ENCODE data around the gene BRMS1. TPM values are rescaled to one million over a fixed set of nuclear protein-coding genes. Genes with fewer than 3 reads are reported as not detected.

Gene BRMS1
- total RNA-seq, 3 donors from 2014 or later: 35.9 to 47.6 (median 39.3) TPM

DNA sequence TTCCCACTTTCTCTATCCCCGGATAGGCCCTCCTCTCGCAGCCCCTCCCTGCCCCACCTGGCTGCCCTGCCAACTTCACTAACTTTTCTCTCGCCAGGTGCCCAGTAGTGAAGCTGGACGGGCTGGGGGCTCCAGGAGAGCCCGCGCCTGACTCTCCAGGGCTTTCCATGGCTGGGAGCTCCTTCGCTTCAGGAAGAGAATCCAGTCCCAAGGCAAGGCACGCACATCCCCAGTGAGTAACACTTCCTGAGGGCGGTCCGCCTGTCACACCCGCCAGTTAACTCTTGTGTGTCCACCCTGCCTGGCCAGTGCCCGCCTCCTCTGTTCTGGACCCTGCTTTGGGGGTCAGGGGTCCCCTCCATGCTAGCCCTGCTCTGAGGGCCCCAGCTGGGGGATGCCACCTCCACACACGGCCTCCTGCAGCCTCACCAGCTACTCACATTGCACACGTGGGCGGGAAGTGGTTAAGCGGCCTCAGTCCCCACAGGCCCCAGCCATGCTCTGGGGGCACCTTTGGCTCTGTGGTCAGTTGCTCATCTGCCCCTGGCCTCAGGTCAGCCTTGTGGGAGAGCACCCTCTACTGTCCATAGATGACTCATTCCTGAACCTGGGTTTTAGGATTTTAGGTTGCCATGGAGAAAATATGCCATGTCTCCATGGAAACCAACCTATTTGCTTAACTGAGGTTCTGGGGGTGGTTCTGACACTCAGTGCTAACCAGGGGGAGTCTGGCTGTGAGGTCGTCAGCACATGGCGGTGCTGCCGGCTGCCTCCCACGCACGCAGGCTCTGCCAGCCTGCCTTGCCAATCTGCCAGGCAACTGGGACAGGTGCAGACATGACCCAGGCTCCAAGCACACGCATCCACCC lies 8.4 kb downstream of the BRMS1 start, which contains the start of gene RIN1:
RIN1 (minus strand) TSS at position 201 of the 869 bp plus-strand sequence; CDS start at position 169, 32 bp downstream.
- H3K4me1 ChIP-seq (ENCODE audit: low read depth): peaks cover 19% of the 10 kb centered on the region
- H3K4me3 ChIP-seq: peak within 1 kb of the TSS; percentile 31
- intact Hi-C loops (cut with DNase I, micrococcal nuclease): no loop called here
- ATAC-seq (peak; percentile 92), DNase-seq (peak; percentile 75 to 82 (median 76))
- H3K36me3 ChIP-seq (ENCODE audit: low read depth): peaks cover 5% of the 10 kb centered on the region
- H3K9me3 ChIP-seq: no peaks in the 10 kb centered on the region
- TF ChIP-seq, protein P1, sequence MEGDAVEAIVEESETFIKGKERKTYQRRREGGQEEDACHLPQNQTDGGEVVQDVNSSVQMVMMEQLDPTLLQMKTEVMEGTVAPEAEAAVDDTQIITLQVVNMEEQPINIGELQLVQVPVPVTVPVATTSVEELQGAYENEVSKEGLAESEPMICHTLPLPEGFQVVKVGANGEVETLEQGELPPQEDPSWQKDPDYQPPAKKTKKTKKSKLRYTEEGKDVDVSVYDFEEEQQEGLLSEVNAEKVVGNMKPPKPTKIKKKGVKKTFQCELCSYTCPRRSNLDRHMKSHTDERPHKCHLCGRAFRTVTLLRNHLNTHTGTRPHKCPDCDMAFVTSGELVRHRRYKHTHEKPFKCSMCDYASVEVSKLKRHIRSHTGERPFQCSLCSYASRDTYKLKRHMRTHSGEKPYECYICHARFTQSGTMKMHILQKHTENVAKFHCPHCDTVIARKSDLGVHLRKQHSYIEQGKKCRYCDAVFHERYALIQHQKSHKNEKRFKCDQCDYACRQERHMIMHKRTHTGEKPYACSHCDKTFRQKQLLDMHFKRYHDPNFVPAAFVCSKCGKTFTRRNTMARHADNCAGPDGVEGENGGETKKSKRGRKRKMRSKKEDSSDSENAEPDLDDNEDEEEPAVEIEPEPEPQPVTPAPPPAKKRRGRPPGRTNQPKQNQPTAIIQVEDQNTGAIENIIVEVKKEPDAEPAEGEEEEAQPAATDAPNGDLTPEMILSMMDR (IDR thresholded peaks at IDR 0.05): no peak

DNA sequence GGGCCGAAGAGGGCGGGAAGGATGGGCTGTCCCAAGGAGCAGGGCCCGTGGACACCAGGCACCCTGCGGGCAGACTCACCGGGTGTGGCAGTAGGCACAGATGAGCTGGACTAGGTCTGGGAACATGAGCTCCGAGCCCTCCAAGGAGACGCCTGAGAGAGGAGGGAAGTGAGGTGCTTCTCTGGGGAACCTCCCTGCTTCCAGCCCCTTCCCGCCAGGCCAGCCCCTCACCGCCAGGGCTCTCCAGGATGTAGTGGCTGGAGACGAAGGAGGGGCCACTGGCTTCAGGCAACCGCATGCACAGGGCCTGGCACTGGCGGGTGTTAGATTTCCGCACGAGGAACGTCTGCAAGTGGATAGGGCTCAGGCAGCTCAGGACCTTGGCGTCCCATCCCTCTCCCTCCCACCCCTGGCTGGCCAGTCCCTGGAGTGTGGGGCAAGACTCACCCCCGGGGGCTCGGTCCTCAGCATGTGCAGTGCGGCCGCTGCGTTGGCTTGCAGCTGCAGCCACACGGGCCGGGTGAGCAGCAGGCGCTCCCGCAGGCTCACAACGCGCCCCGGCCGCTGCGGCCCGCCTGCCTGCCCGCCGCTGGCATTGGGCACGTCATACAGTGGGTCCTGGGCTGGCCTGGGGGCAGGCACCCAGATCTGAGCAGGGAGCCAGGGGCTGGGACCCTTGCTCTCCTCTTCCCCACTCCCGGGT lies 9.2 kb downstream of the BRMS1 start:
- Histone ChIP-seq H3K36me3 (ENCODE audit: low read depth) (peaks cover 5% of the 10 kb centered on the region), H3K9me3 (no peaks in the 10 kb centered on the region), H3K4me3 (peak overlapping the region; percentile 31), H3K4me1 (ENCODE audit: low read depth) (peaks cover 19% of the 10 kb centered on the region)
- DNase-seq (peak in 2 of 3 donors; percentile 61 to 66), ATAC-seq (peak; percentile 67)
- TF ChIP-seq, protein P1 (IDR thresholded peaks at IDR 0.05): no peak
- intact Hi-C loops (cut with DNase I, micrococcal nuclease): no loop called here

- Histone ChIP-seq H3K36me3 (ENCODE audit: low read depth) (peaks cover under 1% of the 10 kb centered on the region), H3K9me3 (no peaks in the 10 kb centered on the region), H3K4me1 (ENCODE audit: low read depth) (peaks cover 19% of the 10 kb centered on the region), H3K4me3 (no peak overlapping the region)
- TF ChIP-seq, protein P1 (IDR thresholded peaks at IDR 0.05): no peak
- intact Hi-C loops (cut with DNase I, micrococcal nuclease): no loop called here
- DNase-seq: peak in 2 of 3 donors; percentile 36 to 55
- no peak for ATAC-seq
Measured at GRCh38 chr11:66334605-66335442, 10.1 kb downstream of the BRMS1 start.

- intact Hi-C loops (cut with DNase I, micrococcal nuclease): no loop called here
- Histone ChIP-seq H3K36me3 (ENCODE audit: low read depth) (no peaks in the 10 kb centered on the region), H3K9me3 (no peaks in the 10 kb centered on the region), H3K4me3 (no peak overlapping the region), H3K4me1 (ENCODE audit: low read depth) (peaks cover 19% of the 10 kb centered on the region)
- DNase-seq: peak in 2 of 3 donors; percentile 21 to 43
- ATAC-seq: no peak
- TF ChIP-seq, protein P1 (IDR thresholded peaks at IDR 0.05): no peak
Measured at GRCh38 chr11:66333896-66334604, 10.9 kb downstream of the BRMS1 start.
